Adrenal gland (tissue), 12 donors: ENCODE measurements around the gene SHC1. TPM values are rescaled to one million over a fixed set of nuclear protein-coding genes. Genes with fewer than 3 reads are reported as not detected.

Experiments used
- DNase-seq, 7 donors: peaks; one replicate each; pipeline ENCODE4 v3.0.0-alpha.2; 2019 to 2020
- H3K27ac ChIP-seq, 5 donors: fragments of 200-600 bp; sonication (generic) in 4 of 5; 1 replicate in 3 of 5; 2 replicates in 2 of 5; pipeline versions ENCODE4 v1.5.1 to v1.8.0; 2016 to 2020; ENCODE audit warnings: mild to moderate bottlenecking in 1 of 5
- H3K27me3 ChIP-seq: fragments of 200-600 bp; 2 replicates; pipeline ENCODE4 v1.8.0; 2021
- H3K36me3 ChIP-seq, 2 donors: fragments of 200-600 bp; replicated peaks in 1 of 2; 1 replicate in 1 of 2; 2 replicates in 1 of 2; pipeline versions ENCODE4 v1.5.1 to v1.8.0; 2018 to 2022
- H3K4me1 ChIP-seq, 2 donors: fragments of 200-600 bp; replicated peaks in 1 of 2; 1 replicate in 1 of 2; 2 replicates in 1 of 2; pipeline versions ENCODE4 v1.5.1 to v1.8.0; 2018 to 2021
- H3K4me3 ChIP-seq, 4 donors: fragments of 200-600 bp; sonication (generic) in 3 of 4; one replicate each; pipeline ENCODE4 v1.5.1; 2016 to 2018
- H3K9me3 ChIP-seq, 3 donors: fragments of 200-600 bp; sonication (generic) in 1 of 3; replicated peaks in 1 of 3; 1 replicate in 2 of 3; 2 replicates in 1 of 3; pipeline versions ENCODE4 v1.5.1 to v1.8.0; 2016 to 2021
- POLR2A ChIP-seq, 2 donors: fragments of 450-650 bp; IDR thresholded peaks; one replicate each; pipeline ENCODE4 v1.6.1; 2017; ENCODE audit warnings: antibody characterized with exemption in 2 of 2, mild to moderate bottlenecking in 2 of 2, moderate library complexity in 1 of 2
- WGBS, 4 donors: extraction: QIAGEN DNeasy Blood & Tissue Kit in 2 of 4; methylation state at CpG; one replicate each; pipeline versions ENCODE4 v1.1.5 to v1.1.7; 2013 to 2017; 5-methylcytosine and 5-hydroxymethylcytosine counted together
- intact Hi-C, 2 donors: fragments of 100-400 bp; cut with DNase I; formaldehyde crosslinking; loops; one replicate each; pipeline versions ENCODE4 v1.14.1 to v1.15.0; 2022 to 2023
- polyA plus RNA-seq, 3 donors: library from polyadenylated mRNA; stranded (reverse); fragments of 200-250 nt in 2 of 3; fragments of 350-450 nt in 1 of 3; fragmentation: Illumina TruSeq in 1 of 3; extraction: RNeasy Lipid Tissue Mini Kit (QIAGEN cat#74804) in 1 of 3; gene quantifications; one replicate each; pipeline ENCODE4 v1.2.3, GENCODE V29; 2013 to 2014
- total RNA-seq, 9 donors: library from RNA; depleted of rRNA in 4 of 9; stranded (reverse); fragments of >200 nt in 4 of 9; fragments of 120-200 nt in 1 of 9; fragmentation: NEBNext Ultra II Directional in 1 of 9; extraction: Animal tissue kit (Norgen Biotek cat#: 25700) in 1 of 9; gene quantifications; one replicate each; pipeline versions ENCODE4 v1.1.0 to v1.2.4, GENCODE V29; 2013 to 2023
- TF ChIP-seq, protein P1 (sequence below), 6 experiments: fragments of 450-650 bp in 4 of 6; fragments of 200-600 bp in 2 of 6; sonication (generic) in 1 of 6; IDR thresholded peaks; 1 replicate in 5 of 6; 2 replicates in 1 of 6; pipeline versions ENCODE4 v1.5.1 to v1.8.0; 2016 to 2021; ENCODE audit warnings: antibody characterized with exemption in 6 of 6, mild to moderate bottlenecking in 2 of 6, moderate library complexity in 1 of 6
- donor health status: healthy with polysubstance abuse.
- donor health status: Bipolar disorder and iron deficiency.
- donor health status: DM: yes; HTN: yes; CAD: no.
- donor health status: DM: no; HTN: no; CAD: no.
- donor health status: DM: no; HTN: no; CAD: no.
- donor health status: DM: yes; HTN: yes; CAD: no.

The SHC1 gene
- total and polyA plus RNA-seq, 12 donors = 80.3 to 260 (median 146) TPM

DNA sequence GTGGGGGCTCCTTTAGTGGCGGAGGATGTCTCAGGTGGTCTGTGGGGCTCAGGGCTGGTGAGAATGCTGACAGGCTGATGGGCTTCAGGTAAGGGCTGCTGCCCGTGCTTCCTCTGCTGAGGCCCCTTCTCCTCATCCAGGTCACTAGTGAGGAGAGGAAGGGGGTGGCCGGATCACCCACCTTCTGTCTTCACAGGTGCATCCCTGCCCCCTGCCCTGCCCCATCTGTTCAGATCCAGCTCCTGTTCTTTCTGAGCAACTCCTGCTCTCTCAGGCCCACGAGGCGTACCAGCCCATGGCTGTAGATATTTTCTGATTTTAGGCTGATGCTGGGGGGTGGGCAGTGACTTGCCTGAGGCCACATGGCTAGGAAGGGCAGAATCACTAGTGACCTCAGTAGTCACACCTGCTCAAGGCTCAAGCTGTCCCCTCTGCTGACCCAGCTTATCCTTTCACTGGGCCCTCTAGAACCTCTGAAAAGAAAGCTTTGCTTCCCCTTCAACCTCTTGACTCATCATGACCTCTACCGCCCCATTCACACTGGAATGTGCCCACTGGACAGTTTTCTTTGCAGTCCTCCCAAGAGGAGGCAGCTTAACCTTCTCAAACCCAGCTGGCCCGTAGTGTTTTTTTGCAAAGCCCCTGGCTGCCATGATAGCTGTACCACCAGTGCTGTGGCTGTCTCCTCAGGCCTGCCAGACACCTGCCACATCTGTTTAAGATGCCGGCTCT lies 48.2 kb upstream of the SHC1 start:
- DNase-seq = peak in 3 of 7 donors; percentile 16 to 60 (median 28)
- intact Hi-C loops = no loop called here
- Histone ChIP-seq H3K4me3 (no peak overlapping the region), H3K36me3 (peaks cover 0 to 24% of the 10 kb centered on the region in 2 donors), H3K27ac (no peak overlapping the region), H3K4me1 (peaks cover 16 to 27% of the 10 kb centered on the region in 2 donors), H3K27me3 (no peaks in the 10 kb centered on the region), H3K9me3 (no peaks in the 10 kb centered on the region)
- no peak for TF ChIP-seq POLR2A (IDR thresholded peaks at IDR 0.05)
- TF ChIP-seq, protein P1, sequence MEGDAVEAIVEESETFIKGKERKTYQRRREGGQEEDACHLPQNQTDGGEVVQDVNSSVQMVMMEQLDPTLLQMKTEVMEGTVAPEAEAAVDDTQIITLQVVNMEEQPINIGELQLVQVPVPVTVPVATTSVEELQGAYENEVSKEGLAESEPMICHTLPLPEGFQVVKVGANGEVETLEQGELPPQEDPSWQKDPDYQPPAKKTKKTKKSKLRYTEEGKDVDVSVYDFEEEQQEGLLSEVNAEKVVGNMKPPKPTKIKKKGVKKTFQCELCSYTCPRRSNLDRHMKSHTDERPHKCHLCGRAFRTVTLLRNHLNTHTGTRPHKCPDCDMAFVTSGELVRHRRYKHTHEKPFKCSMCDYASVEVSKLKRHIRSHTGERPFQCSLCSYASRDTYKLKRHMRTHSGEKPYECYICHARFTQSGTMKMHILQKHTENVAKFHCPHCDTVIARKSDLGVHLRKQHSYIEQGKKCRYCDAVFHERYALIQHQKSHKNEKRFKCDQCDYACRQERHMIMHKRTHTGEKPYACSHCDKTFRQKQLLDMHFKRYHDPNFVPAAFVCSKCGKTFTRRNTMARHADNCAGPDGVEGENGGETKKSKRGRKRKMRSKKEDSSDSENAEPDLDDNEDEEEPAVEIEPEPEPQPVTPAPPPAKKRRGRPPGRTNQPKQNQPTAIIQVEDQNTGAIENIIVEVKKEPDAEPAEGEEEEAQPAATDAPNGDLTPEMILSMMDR (IDR thresholded peaks at IDR 0.05) = no peak
- 80 to 82% (median 81%) methylated on average over 7 to 8 of the region's 8 CpGs for WGBS, 4 donors

DNA sequence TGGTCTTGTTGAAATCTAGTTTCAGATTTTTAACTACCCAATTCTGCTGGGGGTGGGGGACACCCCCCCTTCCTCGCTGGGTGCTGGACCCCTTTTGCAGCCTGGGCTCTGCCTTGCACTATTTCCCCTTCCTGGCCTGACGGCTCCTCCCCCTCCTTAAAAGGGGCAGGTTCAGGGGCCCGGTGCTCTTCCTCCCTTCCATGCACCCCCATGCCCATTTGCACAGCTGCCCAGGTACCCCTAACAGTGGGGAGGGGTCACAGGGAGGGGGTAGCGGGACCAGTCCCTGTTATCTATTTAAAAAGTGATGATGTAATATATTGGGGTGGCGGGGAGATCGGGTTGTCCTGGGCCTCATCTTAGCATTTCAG lies 47.4 kb upstream of the SHC1 start:
- no peaks in the 10 kb centered on the region for H3K9me3 ChIP-seq
- H3K4me3 ChIP-seq = peak overlapping the region in 1 of 4 donors; percentile 25
- H3K36me3 ChIP-seq = peaks cover 0 to 24% of the 10 kb centered on the region in 2 donors
- intact Hi-C loops = no loop called here
- DNase-seq = peak in 5 of 7 donors; percentile 27 to 68 (median 44)
- 15 to 50% (median 42%) methylated on average over 3 to 6 of the region's 6 CpGs for WGBS, 4 donors
- peak overlapping the region in 3 of 5 donors; percentile 53 to 76 (median 70) for H3K27ac ChIP-seq
- no peak for TF ChIP-seq POLR2A (IDR thresholded peaks at IDR 0.05)
- TF ChIP-seq, protein P1 (IDR thresholded peaks at IDR 0.05) = no peak
- H3K27me3 ChIP-seq = no peaks in the 10 kb centered on the region
- H3K4me1 ChIP-seq = peaks cover 22 to 36% of the 10 kb centered on the region in 2 donors

DNA sequence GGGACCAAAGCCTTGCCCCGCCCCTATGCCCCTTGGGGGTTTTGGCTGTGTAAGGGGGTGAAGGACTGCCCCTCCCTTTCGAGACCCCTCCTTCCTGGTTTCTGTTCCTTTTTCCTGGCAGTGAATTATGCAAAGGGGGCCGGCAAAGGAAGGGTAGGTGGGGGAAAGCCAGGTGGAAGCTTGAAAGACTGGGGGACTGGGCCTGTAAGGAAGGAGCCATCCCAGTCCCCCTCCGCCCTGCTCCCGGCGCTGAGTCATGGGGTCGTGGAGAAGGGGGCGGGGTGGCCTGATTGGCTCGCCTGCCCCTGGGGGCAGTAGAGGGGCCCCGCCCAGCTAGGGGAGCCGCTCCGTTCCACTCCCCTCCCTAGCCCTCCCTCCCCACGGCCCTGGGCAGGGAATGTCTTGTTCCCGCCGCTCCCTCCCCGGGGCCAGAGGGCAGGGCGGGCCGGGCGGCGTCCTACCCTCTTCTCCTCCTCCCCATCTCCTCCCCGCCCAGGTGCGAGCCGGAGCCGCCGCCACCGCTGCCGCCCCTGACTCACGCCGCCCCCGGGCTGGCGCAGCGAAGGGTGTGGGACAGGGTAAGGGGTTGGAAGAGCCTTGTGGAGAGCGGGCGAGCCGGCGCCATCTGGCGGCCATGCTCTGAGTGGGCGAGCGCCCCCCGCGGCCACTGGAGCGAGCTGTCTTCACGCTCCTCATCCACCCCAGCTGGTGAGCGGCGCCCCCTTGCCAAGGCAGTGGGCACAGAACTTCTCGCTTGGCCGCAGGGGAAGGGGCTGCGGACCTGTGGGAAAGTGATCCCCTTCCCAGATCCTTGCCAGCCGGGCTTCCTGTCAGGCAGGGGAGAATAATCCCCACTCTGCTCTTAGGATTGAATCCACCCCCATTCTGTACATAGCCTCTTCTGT lies 46.7 kb upstream of the SHC1 start:
- H3K9me3 ChIP-seq = no peaks in the 10 kb centered on the region
- no peaks in the 10 kb centered on the region for H3K27me3 ChIP-seq
- peak overlapping the region in 1 of 4 donors; percentile 25 for H3K4me3 ChIP-seq
- DNase-seq = peak; percentile 90 to 96 (median 93)
- TF ChIP-seq POLR2A (IDR thresholded peaks at IDR 0.05) = peak in 1 of 2 donors; percentile 55
- TF ChIP-seq, protein P1 (IDR thresholded peaks at IDR 0.05) = peak; percentile 96 to 99 (median 99)
- H3K4me1 ChIP-seq = peaks cover 28 to 42% of the 10 kb centered on the region in 2 donors
- H3K27ac ChIP-seq = peak overlapping the region in 4 of 5 donors; percentile 41 to 76 (median 62)
- intact Hi-C loops = no loop called here
- 2 to 6% (median 4%) methylated on average over 18 to 49 of the region's 49 CpGs for WGBS, 4 donors
- H3K36me3 ChIP-seq = peaks cover 0 to 24% of the 10 kb centered on the region in 2 donors
